ENCODE results near the gene WSCD1.
A peak's percentile ranks its signal among the peaks of the same experiment; 100 is the strongest.

WSCD1 gene

DNA sequence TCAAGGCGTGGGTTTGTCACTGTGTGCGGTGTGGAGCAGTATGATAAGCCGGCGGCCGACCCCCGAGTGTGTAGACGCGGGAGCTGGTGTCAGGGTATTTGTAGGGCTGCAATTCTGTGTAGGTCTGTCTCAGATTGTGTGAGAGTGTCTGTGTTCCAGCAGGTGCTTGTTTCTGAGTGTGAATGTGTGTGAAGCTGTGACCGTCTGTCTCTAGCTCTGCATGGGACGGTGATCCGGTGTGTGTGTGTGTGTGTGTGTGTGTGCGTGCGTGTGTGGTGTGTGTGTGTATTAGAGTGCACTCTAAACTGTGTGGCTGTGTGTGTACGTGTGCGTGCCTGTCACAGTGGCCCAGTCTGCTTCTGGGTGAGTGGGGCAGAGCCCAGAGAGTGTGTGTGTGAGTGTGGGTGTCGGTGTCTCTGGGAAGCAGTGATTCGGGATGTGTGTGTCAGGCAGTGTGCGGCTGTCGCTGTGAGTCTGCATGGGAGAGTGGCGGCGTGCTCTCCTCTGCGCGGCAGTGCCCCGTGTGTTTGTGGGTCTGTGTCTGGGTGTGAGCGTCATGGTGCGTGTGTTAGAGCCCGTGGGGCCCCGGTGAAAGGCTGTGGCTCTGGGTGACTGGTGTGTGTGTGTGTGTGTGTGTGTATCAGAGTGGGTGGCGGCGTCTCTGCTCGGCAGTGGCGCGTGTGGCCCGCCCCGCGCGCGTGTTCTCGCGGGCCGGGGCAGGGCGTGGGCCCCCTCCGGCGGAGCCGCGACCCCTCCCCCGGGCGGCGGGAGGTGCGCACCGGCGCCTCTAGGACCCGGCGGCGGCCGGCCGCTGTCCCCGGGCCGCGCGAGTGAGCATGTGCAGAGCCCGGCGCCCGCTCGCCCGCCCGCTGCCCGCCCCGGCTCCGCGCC, at the start of gene WSCD1:
TSS of gene WSCD1 (plus strand) at position 841 of the 891 bp plus-strand sequence. CDS start 10,280 bp downstream, outside the sequence.
- peak in 1 of 3 experiments; percentile 9 for DNase-seq (ENCODE audit: low read depth in 3 of 3)

DNA sequence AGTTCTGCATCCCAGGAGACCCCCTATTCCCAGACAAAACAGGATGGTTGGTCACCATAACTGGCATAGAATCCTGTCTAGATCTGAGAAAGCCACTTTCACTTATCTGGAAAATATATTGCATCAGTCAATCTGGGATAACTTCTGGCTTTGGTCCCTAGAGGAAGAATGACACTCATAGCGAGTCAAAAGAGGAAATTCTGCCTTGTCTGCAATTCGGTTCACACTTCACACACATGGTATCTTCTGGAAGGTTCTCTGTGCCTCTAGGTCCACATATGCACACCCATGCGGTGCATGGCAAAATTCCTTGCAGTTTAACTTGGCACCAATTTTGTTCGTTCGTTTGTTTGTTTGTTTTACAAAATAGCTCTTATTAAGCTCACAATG, 49.2 kb upstream of the WSCD1 start:
- DNase-seq (ENCODE audit: low read depth in 3 of 3) = no peak

DNA sequence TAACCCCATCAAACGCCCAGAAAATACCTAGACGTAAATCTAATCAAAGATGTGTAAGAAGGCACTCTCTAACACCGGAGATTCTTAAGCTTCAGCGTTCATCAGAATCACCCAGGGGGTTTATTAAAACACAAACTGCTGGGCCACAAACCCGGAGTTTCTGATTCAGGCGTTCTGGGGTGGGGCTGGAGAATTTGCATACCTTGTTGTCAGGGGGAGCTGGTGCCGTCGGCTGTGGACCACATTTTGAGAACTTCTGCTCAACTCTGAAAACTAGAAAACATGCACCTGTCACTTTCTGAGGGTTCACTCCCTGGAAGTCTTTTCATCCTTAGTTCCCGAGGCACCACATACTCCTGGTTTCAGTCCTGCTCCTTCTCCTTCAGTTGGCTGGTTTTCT, 48.6 kb upstream of the WSCD1 start:
- no peak for DNase-seq (ENCODE audit: low read depth in 3 of 3)

DNA sequence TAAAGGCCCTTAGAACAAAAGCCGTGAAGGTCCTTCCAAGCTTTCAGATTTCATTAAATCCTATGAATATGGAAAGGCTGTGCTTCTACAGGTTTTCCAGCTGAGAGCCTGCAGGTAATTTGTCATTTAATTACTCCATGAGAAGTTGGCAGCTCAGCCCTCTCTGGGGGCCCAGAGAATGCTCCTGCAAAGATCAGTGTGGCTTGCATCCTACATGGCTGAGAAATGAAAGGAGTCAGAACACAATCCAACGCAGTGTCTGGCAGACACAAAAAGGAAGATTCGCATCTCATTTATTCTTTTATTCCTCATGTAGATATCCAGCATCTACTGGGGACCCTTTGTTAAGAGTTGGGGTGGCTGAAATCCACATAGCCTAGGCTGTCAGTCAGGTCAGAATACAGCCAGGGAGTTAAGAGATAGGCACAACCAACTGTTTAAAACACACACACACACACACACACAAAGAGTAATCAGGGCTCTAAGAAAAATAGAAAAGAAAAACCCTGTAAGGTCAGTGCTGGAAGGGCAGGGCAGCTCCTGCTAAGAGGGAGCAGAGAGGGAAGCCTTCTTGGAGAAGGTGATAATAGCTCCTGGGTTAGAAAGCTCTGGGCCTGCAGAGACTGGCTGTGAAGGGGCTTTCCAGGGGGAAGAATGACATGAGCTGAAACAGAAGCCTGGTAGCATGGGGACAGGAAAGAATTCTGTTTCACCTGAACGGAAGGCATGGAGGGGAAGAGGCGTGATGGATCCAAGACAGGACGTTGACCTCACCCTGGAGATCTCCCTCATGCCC, 46.9 kb upstream of the WSCD1 start:
- no peak for DNase-seq (ENCODE audit: low read depth in 3 of 3)

DNA sequence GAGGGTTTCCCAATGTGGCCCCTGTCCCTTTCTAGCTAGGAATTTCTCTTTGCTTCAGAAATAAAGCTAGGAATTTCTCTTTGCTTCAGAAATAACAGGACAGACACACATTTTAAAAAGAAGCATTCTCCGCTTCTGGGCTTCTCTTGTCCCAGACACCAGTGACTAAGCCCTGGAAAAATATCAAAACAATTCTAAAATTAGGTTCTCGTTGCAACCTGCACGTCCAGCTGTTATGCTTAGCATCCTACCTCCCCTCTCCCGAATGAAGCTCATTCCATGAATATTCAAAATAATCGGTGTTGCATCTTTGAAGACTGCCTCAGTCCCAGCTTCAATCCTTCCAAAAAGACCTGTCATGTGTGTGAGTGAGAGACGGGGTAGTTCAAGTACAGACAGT, 45.6 kb upstream of the WSCD1 start:
- DNase-seq (ENCODE audit: low read depth in 3 of 3) = no peak

DNA sequence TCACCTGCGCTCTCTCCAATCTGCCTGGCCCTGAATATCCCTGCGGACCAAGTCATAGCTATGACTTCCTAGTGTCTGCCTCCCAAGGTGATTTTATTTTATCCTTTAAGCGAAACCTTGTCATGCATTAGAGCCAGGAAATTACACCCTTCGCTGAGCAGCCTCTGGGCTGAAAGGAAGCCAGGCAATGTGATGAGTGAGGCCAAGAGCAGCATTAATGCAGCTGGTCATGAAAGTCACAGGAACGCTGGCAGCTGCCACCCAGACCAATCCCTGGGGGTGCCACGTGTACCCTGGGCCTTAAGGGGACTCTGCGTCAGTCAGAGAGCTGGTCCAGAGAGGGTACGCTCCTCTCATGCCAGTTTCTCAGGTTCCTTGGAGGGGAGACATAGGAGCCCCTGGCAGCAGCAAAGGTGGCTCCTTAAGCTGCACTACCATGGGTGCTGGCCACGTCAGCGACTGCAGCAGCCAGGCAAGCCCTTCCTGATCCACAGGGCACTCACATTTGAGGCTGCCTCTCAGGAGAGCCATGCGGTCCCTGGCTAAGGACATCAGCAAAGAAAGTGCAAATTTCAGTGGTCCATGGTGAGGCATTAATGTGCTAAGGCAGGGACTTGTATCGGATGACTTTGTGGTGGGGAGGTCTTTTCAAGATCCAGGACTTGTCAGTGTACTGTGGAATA, 42.7 kb upstream of the WSCD1 start:
- no peak for DNase-seq (ENCODE audit: low read depth in 3 of 3)

DNA sequence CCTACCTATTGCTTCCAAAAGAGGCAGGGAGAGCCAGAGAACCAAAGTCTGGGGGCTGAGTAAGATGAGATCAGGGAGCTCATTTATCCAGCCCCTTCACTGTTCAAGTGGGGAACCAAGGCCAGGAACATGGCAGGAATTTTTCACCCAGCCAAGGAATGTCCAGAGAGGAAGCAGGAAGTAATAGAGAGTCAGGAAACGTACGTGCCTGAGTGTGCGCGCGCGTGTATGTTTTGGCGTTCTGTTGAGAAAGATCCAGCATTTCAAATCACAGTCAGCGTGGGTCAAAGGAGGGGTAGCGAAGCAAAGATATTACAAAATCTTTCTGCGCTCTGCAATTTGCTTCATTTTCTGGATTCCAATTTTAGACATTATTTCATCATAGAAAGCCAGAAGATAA, 41.9 kb upstream of the WSCD1 start:
- DNase-seq (ENCODE audit: low read depth in 3 of 3) = no peak

DNA sequence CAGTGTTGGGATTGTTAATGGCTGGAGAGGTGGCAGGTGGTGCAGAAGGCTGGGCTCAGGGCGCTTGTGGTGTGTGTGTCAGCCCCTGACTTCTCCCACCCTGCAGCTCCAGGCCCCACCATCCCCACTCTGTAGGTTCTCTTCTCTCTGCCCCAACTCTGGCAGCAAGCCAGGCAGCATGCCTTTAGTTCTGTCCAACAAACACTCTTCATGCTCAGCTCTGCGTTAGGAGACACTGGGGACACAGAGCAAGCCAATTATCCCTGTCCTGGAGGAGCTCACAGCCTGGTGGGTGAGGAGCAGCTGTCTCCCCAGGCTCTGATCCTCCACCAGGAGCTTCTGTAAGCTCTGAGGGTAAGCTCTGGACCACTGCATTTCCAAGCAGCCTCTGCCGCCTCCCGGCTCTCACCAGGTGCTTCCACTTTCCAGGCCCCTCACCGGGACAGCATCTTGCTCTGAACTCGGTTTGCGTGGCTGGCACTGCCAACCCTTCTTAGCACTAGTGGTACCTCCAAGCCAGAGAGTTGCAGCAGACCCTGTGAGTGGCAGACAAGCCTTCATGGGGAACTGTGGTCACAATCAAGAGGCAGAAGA, 34.3 kb upstream of the WSCD1 start:
- DNase-seq (ENCODE audit: low read depth in 3 of 3) = no peak

DNA sequence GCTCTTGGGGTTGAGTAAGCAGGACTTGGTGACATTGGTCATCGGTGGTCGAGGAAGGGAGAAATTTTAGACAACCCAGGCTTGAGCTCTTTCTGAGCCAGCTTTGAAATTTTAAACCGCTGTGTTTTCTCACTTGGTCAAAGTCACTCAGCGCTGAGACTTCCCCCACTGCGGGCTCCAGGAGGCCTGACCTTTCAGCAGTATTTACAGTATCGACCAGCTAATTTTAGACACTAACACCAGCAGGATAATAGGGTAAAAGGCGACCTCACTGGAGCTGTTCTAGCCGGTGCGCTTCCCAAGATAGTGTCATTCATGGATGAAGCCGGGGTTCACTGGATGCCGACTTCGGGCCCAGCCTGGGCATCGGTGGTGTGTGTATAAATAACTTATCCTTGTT, 29.7 kb upstream of the WSCD1 start:
- no peak for DNase-seq (ENCODE audit: low read depth in 3 of 3)

DNA sequence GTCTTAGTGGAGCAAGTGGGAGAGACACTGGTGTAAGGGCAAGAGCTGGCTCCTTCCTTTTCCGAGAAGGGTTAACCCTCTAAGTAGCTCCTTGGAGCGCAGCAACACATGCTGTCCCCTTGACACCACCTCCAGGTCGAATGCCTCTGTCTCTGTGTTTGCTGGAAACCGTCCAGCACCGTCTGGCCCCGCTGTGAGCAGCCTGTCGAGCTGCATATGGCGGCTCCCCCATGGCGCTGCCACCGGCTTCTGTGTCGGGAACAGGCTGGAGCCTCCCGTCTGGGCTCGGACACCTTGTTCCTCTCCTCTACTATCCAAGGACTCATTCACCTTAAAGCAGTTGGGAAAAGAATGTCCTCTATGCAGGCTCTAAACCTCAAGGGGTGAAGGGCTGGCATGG, 28.9 kb upstream of the WSCD1 start:
- no peak for DNase-seq (ENCODE audit: low read depth in 3 of 3)

DNA sequence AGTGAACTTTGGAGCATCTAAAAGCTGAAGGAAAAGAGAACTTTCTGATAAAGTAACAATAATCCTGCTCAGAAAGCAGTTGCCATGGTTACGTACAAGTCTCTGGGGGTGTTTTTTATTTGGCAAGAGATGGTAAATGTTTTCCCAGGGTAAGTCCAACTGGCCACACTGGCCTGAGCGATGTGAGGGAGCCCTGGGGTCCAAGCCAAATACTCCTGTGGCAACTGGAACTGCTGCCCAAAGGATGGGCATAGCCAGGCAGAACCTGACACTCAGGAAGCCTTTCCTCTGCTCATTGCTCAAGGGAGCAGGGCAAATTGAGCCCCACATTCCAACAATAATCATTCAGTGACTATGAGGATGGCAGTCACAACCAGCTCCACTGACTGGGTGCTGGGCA, 26.8 kb upstream of the WSCD1 start:
- DNase-seq (ENCODE audit: low read depth in 3 of 3) = no peak

DNA sequence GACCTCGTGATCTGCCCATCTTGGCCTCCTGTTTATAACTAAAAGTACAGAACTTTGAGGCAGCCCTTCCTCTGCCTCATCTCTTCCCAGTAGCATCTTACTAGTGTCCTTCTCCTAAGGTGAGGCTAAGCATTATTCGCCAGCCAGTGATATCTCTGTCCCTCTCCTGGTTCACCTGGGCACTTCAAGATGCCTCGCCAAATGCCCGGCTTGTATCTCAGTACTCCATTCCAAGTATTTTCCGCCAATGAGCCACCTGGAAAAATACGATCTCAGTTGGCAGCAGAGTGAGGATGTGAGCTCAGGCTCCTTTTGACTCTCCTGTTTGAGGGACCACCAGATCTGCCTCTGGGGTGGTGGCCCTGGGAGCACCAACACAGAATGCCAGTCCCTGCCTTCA, 25.9 kb upstream of the WSCD1 start:
- no peak for DNase-seq (ENCODE audit: low read depth in 3 of 3)

DNA sequence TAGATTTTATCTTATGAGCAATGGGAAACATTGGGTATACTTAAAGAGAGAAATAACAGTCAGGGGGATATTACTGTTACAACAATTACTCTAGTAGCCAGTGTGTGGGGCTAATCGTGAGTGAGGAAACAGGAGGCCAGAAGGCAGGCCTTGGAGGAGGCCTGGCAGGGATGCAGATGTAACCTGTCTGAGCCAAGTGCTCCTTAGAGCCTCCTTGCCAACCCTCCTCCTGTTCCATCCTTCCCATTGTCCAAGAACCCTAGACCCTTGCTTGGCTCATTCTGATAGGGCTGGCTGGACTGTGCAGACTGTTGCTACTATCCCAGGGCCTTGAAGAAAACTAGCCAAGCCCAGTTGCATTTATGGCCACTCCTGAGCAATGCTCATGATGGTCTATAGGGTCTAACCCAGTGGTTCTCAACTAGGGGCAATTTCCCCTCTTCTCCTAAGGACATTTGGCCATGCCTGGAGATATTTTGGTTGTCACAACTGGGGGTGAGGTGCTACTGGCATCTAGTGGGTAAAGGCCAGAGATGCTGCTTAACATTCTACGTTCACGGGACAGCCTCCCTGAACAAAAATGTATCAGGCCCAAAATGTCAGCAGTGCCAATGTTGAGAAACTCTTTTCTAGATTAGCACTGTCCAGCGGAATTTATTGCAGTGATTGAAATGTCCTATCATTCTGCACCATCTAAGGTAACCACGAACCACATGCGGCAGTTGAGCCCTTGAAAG, 24.4 kb upstream of the WSCD1 start:
- no peak for DNase-seq (ENCODE audit: low read depth in 3 of 3)

DNA sequence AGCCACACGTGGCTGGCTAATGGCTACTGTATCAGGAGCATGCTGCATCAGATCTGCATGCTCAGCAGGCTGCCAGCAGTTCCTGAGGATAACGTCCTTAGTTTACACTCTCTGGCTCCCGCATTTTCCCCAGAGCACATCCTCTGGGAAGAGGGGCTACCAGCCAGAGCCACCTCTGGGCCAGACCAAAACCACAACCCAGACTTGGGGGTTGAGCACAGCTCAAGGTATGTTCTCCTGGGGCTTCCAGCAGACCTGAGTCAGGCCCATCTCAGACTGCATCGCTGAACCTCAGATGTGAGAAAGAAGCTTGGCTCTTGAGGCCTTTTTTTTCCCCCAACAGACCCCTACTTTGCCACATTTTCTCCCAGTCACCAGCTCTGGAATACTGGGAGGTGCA, 23.7 kb upstream of the WSCD1 start:
- DNase-seq (ENCODE audit: low read depth in 3 of 3) = no peak

DNA sequence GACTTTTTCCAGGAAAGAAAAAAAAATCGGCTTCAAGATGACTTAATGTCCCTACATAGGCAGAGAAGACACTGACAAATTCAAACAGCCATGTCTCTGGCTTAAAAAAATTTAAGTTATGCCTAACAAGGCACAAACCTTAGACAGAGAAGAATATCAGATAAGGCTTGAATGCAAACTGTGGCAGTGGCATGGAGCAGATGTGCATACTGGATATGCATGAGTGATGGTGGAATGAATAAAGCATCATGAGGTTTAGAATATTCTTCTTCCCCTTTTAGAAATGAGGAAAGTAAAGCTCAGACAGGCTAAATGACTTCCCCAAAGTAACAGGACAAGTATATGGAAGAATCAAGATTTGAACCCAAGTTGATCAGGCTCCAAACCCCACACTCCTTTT, 23.2 kb upstream of the WSCD1 start:
- no peak for DNase-seq (ENCODE audit: low read depth in 3 of 3)

DNA sequence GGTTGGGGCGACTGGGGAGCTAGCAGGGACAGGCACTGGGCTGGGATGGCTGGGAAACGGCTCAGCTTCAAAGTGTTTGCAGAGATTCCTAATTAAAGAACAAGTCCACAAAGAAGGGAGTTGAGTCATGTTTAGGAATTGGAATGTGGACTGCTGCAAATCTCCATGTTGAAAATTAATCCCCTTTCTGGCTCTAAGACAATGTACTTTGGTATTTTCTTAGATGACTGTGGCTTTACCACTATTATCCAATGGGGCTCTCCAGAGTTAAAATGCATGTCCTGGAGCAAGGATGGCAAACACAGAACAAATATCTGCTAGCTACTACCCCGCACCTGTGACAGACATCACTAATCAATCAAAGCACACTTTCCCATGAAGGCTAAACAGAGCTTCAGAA, 22.2 kb upstream of the WSCD1 start:
- no peak for DNase-seq (ENCODE audit: low read depth in 3 of 3)

DNA sequence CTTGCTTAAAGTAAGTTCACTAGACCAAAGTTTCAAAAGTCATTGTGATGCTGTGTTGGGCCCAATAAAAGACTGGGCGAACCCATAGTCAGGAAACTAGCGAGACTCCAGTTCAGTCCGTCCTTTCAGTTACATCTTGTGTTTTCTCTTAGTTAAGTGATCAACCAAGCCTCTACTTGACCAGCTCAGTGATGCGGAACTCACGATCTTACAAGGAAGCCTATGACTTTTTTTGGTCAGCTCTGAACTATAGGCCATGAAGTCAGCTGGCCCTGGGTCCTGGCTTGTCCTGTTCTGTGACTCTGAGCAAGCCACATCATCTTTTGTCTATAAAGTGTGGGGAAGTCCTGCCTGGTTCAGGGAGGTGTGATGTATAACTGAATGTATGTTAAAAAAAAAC, 21.7 kb upstream of the WSCD1 start:
- DNase-seq (ENCODE audit: low read depth in 3 of 3) = no peak

DNA sequence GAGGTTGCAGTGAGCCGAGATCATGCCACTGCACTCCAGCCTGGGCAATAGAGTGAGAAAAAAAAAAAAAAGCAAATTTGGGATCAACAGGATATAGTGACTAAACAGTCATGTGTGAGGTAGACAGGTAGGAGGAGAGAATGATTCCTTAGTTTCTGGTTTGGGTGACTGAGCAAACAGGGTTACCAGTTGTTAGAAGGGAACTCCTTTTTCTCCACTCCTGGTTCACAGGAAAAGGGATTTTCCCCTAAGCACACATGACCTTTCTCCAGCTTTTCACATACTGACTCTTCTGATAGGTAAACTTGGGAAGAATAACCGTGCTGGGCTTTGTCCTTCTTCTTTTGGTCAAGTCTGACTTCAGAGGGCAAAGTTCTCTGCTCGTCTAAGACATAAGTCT, 17.3 kb upstream of the WSCD1 start:
- no peak for DNase-seq (ENCODE audit: low read depth in 3 of 3)

DNA sequence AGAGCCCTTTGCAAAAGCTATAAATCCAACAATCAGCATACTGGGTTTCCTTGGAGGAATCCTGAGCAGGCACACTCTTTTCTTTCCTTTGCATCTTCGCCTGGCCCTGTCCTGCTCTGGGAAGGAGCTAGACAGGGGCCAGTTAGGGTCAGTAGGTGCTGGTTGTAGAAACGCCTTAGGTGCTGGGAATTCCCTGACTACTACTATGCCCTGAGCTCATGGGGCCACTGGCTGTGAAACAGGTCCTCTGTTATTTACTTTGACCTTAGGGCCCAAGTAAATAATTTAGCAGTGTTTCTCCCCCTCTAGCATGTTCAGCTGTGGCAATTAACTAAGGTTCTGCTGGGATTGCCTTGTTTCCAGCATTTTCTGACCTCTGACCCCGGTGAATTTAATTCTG, 15.8 kb upstream of the WSCD1 start:
- no peak for DNase-seq (ENCODE audit: low read depth in 3 of 3)

DNA sequence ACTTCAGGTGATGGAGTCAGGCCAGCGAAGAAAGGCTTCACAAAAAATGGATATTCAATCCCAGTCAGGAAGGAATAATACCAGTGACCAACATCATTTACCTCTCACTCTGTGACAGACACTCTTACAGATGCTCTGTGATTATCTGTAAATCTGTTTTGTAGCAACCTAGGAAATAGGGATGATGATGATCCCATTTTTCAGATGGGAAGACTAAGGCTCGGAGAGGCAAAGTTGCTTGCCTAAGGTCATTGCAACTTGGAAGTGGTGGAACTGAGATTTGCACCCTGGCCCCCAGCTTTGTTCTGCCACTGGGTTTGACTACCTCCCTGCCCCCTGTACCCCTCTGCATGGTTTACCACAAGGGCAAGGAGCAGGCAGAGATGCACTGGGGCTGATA, 14.1 kb upstream of the WSCD1 start:
- no peak for DNase-seq (ENCODE audit: low read depth in 3 of 3)

DNA sequence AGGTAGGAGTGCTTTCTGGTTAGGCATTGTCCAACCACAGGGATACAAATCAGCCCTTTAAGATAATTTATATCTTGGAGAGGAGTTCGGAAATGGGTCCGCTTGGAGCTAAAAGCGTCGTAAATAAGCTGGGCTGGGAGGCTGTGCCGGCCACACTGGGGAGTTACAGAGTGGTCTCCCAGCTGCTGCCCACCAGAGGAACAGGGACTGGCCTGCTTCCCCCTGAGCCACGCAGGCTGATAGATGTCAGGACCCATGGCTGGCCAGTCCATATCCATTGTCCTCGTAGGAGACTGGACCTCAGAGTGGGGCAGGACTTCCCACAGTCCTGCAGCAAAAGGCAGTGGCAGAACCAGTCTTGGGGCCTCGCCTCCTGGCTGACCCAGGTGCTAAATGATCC, 12.6 kb upstream of the WSCD1 start:
- no peak for DNase-seq (ENCODE audit: low read depth in 3 of 3)

Measured in stimulated activated CD4-positive, alpha-beta T cell treated with anti-CD3 and anti-CD28 coated beads, TNF-alpha, amount 100 ng/mL, for 24 hours (primary cell).